K562 (cell line): ENCODE measurements around the gene ARMC6. TPM values are rescaled to one million over a fixed set of nuclear protein-coding genes. Genes with fewer than 3 reads are reported as not detected.
A peak's percentile ranks its signal among the peaks of the same experiment; 100 is the strongest.

Experiments used
- BRD9 ChIP-seq: fragments of 450-650 bp; IDR thresholded peaks from 2 replicates; pipeline ENCODE4 v1.6.1; 2018; ENCODE audit warnings: low read depth; ENCODE audit not compliant: partially characterized antibody
- CC2D1A ChIP-seq: fragments of 450-650 bp; IDR thresholded peaks from 2 replicates; pipeline ENCODE4 v1.6.1; 2017; ENCODE audit warnings: mild to moderate bottlenecking
- HMGN3 ChIP-seq: IDR thresholded peaks from 2 replicates; pipeline ENCODE4 v1.6.1; 2011; ENCODE audit warnings: borderline replicate concordance, low read depth, mild to moderate bottlenecking, mixed read lengths, low read length; ENCODE audit not compliant: insufficient read length; ENCODE audit errors: extremely low read depth
- MAZ ChIP-seq, 2 experiments: fragments of 450-650 bp in 1 of 2; sonication (generic) in 1 of 2; formaldehyde crosslinking; IDR thresholded peaks in 1 of 2; conservative IDR thresholded peaks in 1 of 2; 2 replicates each; pipeline versions ENCODE4 v1.4.0 to v1.5.0; 2020; ENCODE audit warnings: mild to moderate bottlenecking in 1 of 2, missing genetic modification reagents in 1 of 2
- PML ChIP-seq: IDR thresholded peaks from 2 replicates; pipeline ENCODE4 v1.6.1; 2012; ENCODE audit warnings: low read length, inconsistent platforms
- POLR2H ChIP-seq: IDR thresholded peaks from 2 replicates; pipeline ENCODE4 v1.6.1; 2016; ENCODE audit warnings: missing genetic modification characterization, low read depth, mild to moderate bottlenecking, control low read depth, missing compliant biosample characterization, moderate library complexity
- RB1 ChIP-seq: fragments of 450-650 bp; IDR thresholded peaks from 2 replicates; pipeline ENCODE4 v1.6.1; 2017; ENCODE audit warnings: low read depth, mild to moderate bottlenecking
- RBFOX2 ChIP-seq: fragments of 200-400 bp; formaldehyde crosslinking; IDR thresholded peaks from 2 replicates; pipeline ENCODE4 v1.6.1; 2017; ENCODE audit warnings: low read depth, mild to moderate bottlenecking, low read length, moderate library complexity
- RBM22 ChIP-seq: fragments of 200-400 bp; formaldehyde crosslinking; IDR thresholded peaks from 2 replicates; pipeline ENCODE4 v1.6.1; 2018; ENCODE audit warnings: low read length, low read depth; ENCODE audit not compliant: poor library complexity, severe bottlenecking
- ZFP1 ChIP-seq: fragments of 450-650 bp; formaldehyde crosslinking; IDR thresholded peaks from 2 replicates; pipeline ENCODE4 v1.4.0; 2020; ENCODE audit warnings: mild to moderate bottlenecking, mixed read lengths
- ZSCAN32 ChIP-seq: fragments of 450-650 bp; formaldehyde crosslinking; IDR thresholded peaks from 2 replicates; pipeline ENCODE4 v1.4.0; 2020; ENCODE audit warnings: mild to moderate bottlenecking, moderate library complexity
- polyA plus RNA-seq, 8 experiments: library from polyadenylated mRNA; depleted of rRNA in 4 of 8; stranded (reverse) in 5 of 8; unstranded in 3 of 8; fragments of >200 nt; fragmentation: Nextera tagmentation in 2 of 8; fragmentation: Illumina TruSeq in 1 of 8; extraction: Ambion mirVana in 2 of 8; extraction: Trizol in 1 of 8; gene quantifications; 2 replicates each; pipeline versions ENCODE4 v1.2.1 to v1.2.3, GENCODE V29; 2011 to 2014; ENCODE audit warnings: inconsistent platforms in 1 of 8, missing spikeins in 1 of 8
- total RNA-seq, 7 experiments: library from RNA; depleted of rRNA in 6 of 7; stranded (reverse); fragments of >200 nt in 6 of 7; fragmentation: Illumina TruSeq in 2 of 7; extraction: Trizol in 2 of 7; gene quantifications; 2 replicates each; pipeline versions ENCODE4 v1.2.1 to v1.2.3, GENCODE V29; 2011 to 2021; ENCODE audit warnings: low replicate concordance in 1 of 7
- TF ChIP-seq, protein P1 (sequence below): sonication (generic); formaldehyde crosslinking; IDR thresholded peaks from 2 replicates; pipeline ENCODE4 v1.8.1; 2023; ENCODE audit warnings: mild to moderate bottlenecking, missing genetic modification reagents
- TF ChIP-seq, protein P2 (sequence below): fragments of 450-650 bp; conservative IDR thresholded peaks from 2 replicates; pipeline ENCODE4 v1.6.1; 2016; ENCODE audit warnings: missing genetic modification characterization, low read depth, mild to moderate bottlenecking, control low read depth, missing compliant biosample characterization
- TF ChIP-seq, protein P3 (sequence below), 3 experiments: fragments of 200-800 bp in 1 of 3; sonication (Bioruptor generic) in 1 of 3; sonication (generic) in 1 of 3; formaldehyde crosslinking in 1 of 3; IDR thresholded peaks; 2 replicates each; pipeline versions ENCODE4 v1.6.1 to v1.8.0; 2016 to 2022; ENCODE audit warnings: mild to moderate bottlenecking in 2 of 3, missing compliant biosample characterization in 2 of 3, missing genetic modification characterization in 2 of 3, missing genetic modification reagents in 1 of 3
- TF ChIP-seq, protein P4 (sequence below): sonication (generic); IDR thresholded peaks from 2 replicates; pipeline ENCODE4 v1.6.1; 2016
- TF ChIP-seq, protein P5 (sequence below): fragments of 450-650 bp; formaldehyde crosslinking; IDR thresholded peaks from 2 replicates; pipeline ENCODE4 v1.4.0; 2020; ENCODE audit warnings: mild to moderate bottlenecking, moderate library complexity
- TF ChIP-seq, protein P6 (sequence below): conservative IDR thresholded peaks from 2 replicates; pipeline ENCODE4 v1.6.1; 2011; ENCODE audit warnings: low read depth, mild to moderate bottlenecking, low read length; ENCODE audit not compliant: control insufficient read depth

ARMC6 gene
- total and polyA plus RNA-seq, 9 of the 15 experiments (the other 6 are each of a cell fraction or from before 2014, with no cell fraction given): 2.1 to 93.4 (median 63.6) TPM

DNA sequence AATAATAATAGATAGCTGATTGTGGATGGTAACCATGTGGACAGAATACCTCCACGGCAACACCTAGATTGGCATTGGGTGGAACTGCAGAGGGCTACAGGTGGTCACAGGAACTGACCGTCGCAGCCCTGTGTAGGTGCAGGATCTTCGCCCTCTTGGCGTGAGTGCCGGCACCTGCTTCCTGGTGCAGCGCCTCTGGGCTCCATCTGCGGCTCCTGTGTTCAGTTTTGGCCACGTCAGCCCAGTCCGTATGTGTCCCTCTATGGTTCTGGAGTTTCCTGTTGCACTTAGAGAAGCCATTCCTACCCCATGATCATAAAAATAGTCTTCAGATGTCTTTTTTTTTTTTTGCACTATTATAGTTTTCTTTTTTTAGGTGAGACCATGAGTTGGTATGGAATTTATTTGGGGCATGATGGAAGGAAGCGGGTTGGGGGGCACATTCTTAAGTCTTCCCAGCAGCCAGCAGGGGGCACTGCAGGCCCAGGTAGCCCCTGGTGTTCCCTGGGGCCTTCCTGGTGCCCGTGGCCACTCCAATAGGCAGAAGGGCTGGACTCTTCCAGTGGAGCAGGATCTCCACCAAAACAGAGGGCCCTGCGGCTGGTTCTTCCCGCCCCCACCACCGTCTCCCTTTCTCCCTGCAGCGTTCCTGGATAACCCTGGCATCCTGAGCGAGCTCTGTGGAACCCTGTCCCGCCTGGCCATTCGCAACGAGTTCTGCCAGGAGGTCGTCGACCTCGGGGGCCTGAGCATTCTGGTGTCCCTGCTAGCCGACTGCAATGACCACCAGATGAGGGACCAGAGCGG is 20.3 kb downstream of the ARMC6 start (continued):
- TF ChIP-seq, protein P1, sequence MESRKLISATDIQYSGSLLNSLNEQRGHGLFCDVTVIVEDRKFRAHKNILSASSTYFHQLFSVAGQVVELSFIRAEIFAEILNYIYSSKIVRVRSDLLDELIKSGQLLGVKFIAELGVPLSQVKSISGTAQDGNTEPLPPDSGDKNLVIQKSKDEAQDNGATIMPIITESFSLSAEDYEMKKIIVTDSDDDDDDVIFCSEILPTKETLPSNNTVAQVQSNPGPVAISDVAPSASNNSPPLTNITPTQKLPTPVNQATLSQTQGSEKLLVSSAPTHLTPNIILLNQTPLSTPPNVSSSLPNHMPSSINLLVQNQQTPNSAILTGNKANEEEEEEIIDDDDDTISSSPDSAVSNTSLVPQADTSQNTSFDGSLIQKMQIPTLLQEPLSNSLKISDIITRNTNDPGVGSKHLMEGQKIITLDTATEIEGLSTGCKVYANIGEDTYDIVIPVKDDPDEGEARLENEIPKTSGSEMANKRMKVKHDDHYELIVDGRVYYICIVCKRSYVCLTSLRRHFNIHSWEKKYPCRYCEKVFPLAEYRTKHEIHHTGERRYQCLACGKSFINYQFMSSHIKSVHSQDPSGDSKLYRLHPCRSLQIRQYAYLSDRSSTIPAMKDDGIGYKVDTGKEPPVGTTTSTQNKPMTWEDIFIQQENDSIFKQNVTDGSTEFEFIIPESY (CRISPR knock-in tag): 0 out of 2 replicates have a peak, but pooled peaks have one; percentile 28
- TF ChIP-seq, protein P2, sequence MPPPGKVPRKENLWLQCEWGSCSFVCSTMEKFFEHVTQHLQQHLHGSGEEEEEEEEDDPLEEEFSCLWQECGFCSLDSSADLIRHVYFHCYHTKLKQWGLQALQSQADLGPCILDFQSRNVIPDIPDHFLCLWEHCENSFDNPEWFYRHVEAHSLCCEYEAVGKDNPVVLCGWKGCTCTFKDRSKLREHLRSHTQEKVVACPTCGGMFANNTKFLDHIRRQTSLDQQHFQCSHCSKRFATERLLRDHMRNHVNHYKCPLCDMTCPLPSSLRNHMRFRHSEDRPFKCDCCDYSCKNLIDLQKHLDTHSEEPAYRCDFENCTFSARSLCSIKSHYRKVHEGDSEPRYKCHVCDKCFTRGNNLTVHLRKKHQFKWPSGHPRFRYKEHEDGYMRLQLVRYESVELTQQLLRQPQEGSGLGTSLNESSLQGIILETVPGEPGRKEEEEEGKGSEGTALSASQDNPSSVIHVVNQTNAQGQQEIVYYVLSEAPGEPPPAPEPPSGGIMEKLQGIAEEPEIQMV (tag): no peak
- TF ChIP-seq RBFOX2 (peak; percentile 29; the same call in 1 of the 2 replicates), ZSCAN32 (no peak), POLR2H (tag) (no peak), RBM22 (peak; percentile 40), HMGN3 (no peak), PML (no peak), MAZ (CRISPR knock-in tag; conservative IDR thresholded peaks at IDR 0.05 in 1 of 2, IDR thresholded peaks at IDR 0.05 in 1 of 2) (0 out of 4 replicates have a peak, but pooled peaks of 1 of the 2 experiments have one; percentile 19), BRD9 (no peak), CC2D1A (peak; percentile 75), ZFP1 (CRISPR knock-in tag) (no peak), RB1 (peak; percentile 67)
- TF ChIP-seq, protein P3, sequence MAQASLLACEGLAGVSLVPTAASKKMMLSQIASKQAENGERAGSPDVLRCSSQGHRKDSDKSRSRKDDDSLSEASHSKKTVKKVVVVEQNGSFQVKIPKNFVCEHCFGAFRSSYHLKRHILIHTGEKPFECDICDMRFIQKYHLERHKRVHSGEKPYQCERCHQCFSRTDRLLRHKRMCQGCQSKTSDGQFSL (CRISPR knock-in tag; IDR thresholded peaks at IDR 0.05): peak; percentile 42; the same call in 1 of the 2 replicates
- TF ChIP-seq, protein P3 (tag; IDR thresholded peaks at IDR 0.05): no peak
- TF ChIP-seq, protein P4, sequence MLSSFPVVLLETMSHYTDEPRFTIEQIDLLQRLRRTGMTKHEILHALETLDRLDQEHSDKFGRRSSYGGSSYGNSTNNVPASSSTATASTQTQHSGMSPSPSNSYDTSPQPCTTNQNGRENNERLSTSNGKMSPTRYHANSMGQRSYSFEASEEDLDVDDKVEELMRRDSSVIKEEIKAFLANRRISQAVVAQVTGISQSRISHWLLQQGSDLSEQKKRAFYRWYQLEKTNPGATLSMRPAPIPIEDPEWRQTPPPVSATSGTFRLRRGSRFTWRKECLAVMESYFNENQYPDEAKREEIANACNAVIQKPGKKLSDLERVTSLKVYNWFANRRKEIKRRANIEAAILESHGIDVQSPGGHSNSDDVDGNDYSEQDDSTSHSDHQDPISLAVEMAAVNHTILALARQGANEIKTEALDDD: no peak
- TF ChIP-seq, protein P5, sequence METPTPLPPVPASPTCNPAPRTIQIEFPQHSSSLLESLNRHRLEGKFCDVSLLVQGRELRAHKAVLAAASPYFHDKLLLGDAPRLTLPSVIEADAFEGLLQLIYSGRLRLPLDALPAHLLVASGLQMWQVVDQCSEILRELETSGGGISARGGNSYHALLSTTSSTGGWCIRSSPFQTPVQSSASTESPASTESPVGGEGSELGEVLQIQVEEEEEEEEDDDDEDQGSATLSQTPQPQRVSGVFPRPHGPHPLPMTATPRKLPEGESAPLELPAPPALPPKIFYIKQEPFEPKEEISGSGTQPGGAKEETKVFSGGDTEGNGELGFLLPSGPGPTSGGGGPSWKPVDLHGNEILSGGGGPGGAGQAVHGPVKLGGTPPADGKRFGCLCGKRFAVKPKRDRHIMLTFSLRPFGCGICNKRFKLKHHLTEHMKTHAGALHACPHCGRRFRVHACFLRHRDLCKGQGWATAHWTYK (CRISPR knock-in tag): no peak
- TF ChIP-seq, protein P6, sequence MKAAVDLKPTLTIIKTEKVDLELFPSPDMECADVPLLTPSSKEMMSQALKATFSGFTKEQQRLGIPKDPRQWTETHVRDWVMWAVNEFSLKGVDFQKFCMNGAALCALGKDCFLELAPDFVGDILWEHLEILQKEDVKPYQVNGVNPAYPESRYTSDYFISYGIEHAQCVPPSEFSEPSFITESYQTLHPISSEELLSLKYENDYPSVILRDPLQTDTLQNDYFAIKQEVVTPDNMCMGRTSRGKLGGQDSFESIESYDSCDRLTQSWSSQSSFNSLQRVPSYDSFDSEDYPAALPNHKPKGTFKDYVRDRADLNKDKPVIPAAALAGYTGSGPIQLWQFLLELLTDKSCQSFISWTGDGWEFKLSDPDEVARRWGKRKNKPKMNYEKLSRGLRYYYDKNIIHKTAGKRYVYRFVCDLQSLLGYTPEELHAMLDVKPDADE: no peak
